K562 treated with DMSO at 1 percent for 48 hours (cell line): Measurements from ENCODE around the gene CD177. TPM values are rescaled to one million over a fixed set of nuclear protein-coding genes. Genes with fewer than 3 reads are reported as not detected.

ENCODE experiments used
- total RNA-seq: library from RNA; unstranded; fragments of 300-600 nt; gene quantifications from 2 replicates; pipeline ENCODE4 v1.2.3, GENCODE V29; 2022; ENCODE audit warnings: low replicate concordance; ENCODE audit errors: extremely low read depth

Gene CD177, protein sequence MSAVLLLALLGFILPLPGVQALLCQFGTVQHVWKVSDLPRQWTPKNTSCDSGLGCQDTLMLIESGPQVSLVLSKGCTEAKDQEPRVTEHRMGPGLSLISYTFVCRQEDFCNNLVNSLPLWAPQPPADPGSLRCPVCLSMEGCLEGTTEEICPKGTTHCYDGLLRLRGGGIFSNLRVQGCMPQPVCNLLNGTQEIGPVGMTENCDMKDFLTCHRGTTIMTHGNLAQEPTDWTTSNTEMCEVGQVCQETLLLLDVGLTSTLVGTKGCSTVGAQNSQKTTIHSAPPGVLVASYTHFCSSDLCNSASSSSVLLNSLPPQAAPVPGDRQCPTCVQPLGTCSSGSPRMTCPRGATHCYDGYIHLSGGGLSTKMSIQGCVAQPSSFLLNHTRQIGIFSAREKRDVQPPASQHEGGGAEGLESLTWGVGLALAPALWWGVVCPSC
- total RNA-seq = not detected in 2 replicates

GRCh38 chr19:43353606-43354304 lies at the start of gene CD177:
CD177 (plus strand) TSS chr19:43353686; CDS start chr19:43353715, 29 bp downstream.

Other genes with a start within 250 kb of the CD177 start
- gene PSG5, start 167.2 kb upstream of the CD177 start, total RNA-seq = not detected in 2 replicates
- not detected in 2 replicates for gene PSG4, start 148.0 kb upstream of the CD177 start, total RNA-seq
- not detected in 2 replicates for gene PSG9, start 84.2 kb upstream of the CD177 start, total RNA-seq
- not detected in 2 replicates for gene TEX101, start 61.2 kb downstream of the CD177 start, total RNA-seq
- gene LYPD3, start 111.9 kb downstream of the CD177 start, total RNA-seq = not detected in 2 replicates
- gene PHLDB3, start 151.1 kb downstream of the CD177 start, total RNA-seq = not detected in 2 replicates
- gene ETHE1, start 173.5 kb downstream of the CD177 start, total RNA-seq = not detected in 2 replicates
- not detected in 2 replicates for gene ZNF575, start 179.5 kb downstream of the CD177 start, total RNA-seq
- not detected in 2 replicates for gene XRCC1, start 221.8 kb downstream of the CD177 start, total RNA-seq
- gene PINLYP, start 222.1 kb downstream of the CD177 start, total RNA-seq = not detected in 2 replicates
- not detected in 2 replicates for gene IRGQ, start 242.4 kb downstream of the CD177 start, total RNA-seq
- not detected in 2 replicates for gene ZNF576, start 242.9 kb downstream of the CD177 start, total RNA-seq